Loucy (cell line): ENCODE data around the gene THEM4.

Source experiments
- H2AFZ ChIP-seq: fragments of 200-600 bp; sonication (generic); 2 replicates; pipeline ENCODE4 v1.6.0; 2016; ENCODE audit warnings: antibody characterized with exemption, mild to moderate bottlenecking, low read length, moderate library complexity
- H3F3A ChIP-seq: fragments of 200-600 bp; 2 replicates; pipeline ENCODE4 v1.6.0; 2016; ENCODE audit warnings: antibody characterized with exemption, low read depth, mild to moderate bottlenecking
- H3K27me3 ChIP-seq: fragments of 200-600 bp; sonication (generic); 2 replicates; pipeline ENCODE4 v1.6.1; 2014; ENCODE audit warnings: low read length, mild to moderate bottlenecking; ENCODE audit not compliant: insufficient read depth, poor library complexity, severe bottlenecking
- H3K36me3 ChIP-seq: fragments of 200-600 bp; sonication (generic); 2 replicates; pipeline ENCODE4 v1.6.1; 2016; ENCODE audit warnings: low read length; ENCODE audit not compliant: insufficient read depth
- H3K4me1 ChIP-seq: fragments of 200-600 bp; sonication (generic); 2 replicates; pipeline ENCODE4 v1.5.1; 2014; ENCODE audit warnings: low read length, mild to moderate bottlenecking; ENCODE audit not compliant: insufficient read depth, poor library complexity, severe bottlenecking
- H3K4me2 ChIP-seq: fragments of 200-600 bp; sonication (generic); 2 replicates; pipeline ENCODE4 v1.6.0; 2014; ENCODE audit warnings: antibody characterized with exemption, low read length, low read depth, mild to moderate bottlenecking; ENCODE audit not compliant: poor library complexity, severe bottlenecking
- H3K4me3 ChIP-seq: fragments of 200-600 bp; sonication (generic); 2 replicates; pipeline ENCODE4 v1.5.1; 2014; ENCODE audit warnings: low read length, mild to moderate bottlenecking, mixed read lengths; ENCODE audit not compliant: poor library complexity, severe bottlenecking
- H3K79me2 ChIP-seq: fragments of 200-600 bp; sonication (generic); 2 replicates; pipeline ENCODE4 v1.6.1; 2014; ENCODE audit warnings: low read length; ENCODE audit not compliant: insufficient read depth
- H3K9ac ChIP-seq: fragments of 200-600 bp; sonication (generic); 2 replicates; pipeline ENCODE4 v1.6.0; 2014; ENCODE audit warnings: mild to moderate bottlenecking, low read depth, low read length, moderate library complexity; ENCODE audit not compliant: poor library complexity, severe bottlenecking
- H3K9me2 ChIP-seq: fragments of 200-600 bp; sonication (generic); replicated peaks from 2 replicates; pipeline ENCODE4 v1.6.1; 2016; ENCODE audit warnings: low read depth, low read length, mixed read lengths
- H3K9me3 ChIP-seq: fragments of 200-600 bp; sonication (generic); 2 replicates; pipeline ENCODE4 v1.6.1; 2014; ENCODE audit warnings: mild to moderate bottlenecking, antibody characterized with exemption, low read length, low read depth; ENCODE audit not compliant: insufficient read depth
- H4K20me1 ChIP-seq: fragments of 200-600 bp; sonication (generic); 2 replicates; pipeline ENCODE4 v1.6.0; 2014; ENCODE audit warnings: antibody characterized with exemption, low read length, mild to moderate bottlenecking; ENCODE audit not compliant: insufficient read depth, poor library complexity, severe bottlenecking
- CTCF ChIP-seq: fragments of 200-600 bp; sonication (generic); conservative IDR thresholded peaks from 2 replicates; pipeline ENCODE4 v1.5.1; 2014; ENCODE audit warnings: mild to moderate bottlenecking, antibody characterized with exemption, low read length
- EZH2phosphoT487 ChIP-seq: fragments of 200-600 bp; IDR thresholded peaks from 2 replicates; pipeline ENCODE4 v1.6.1; 2018; ENCODE audit warnings: antibody characterized with exemption, mild to moderate bottlenecking, moderate library complexity, borderline replicate concordance

THEM4 gene

GRCh38 chr1:151828921-151829320, 80.4 kb downstream of the THEM4 start:
- no peaks in the 10 kb centered on the region for H3K79me2 ChIP-seq
- peak overlapping the region; percentile 70 for H3K9ac ChIP-seq
- peaks cover 73% of the 10 kb centered on the region for H3K4me1 ChIP-seq
- H3K9me2 ChIP-seq, result no peaks in the 10 kb centered on the region
- H4K20me1 ChIP-seq, result no peaks in the 10 kb centered on the region
- TF ChIP-seq EZH2phosphoT487, result no peak
- TF ChIP-seq CTCF, result no peak
- no peaks in the 10 kb centered on the region for H3K36me3 ChIP-seq
- H3K27me3 ChIP-seq, result no peaks in the 10 kb centered on the region
- peak overlapping the region; percentile 63 for H3K4me3 ChIP-seq
- peaks cover 9% of the 10 kb centered on the region; the same call in 1 of the 2 replicates for H3F3A ChIP-seq
- H2AFZ ChIP-seq, result no peak overlapping the region
- peak overlapping the region; percentile 77 for H3K4me2 ChIP-seq
- H3K9me3 ChIP-seq, result no peaks in the 10 kb centered on the region

DNA sequence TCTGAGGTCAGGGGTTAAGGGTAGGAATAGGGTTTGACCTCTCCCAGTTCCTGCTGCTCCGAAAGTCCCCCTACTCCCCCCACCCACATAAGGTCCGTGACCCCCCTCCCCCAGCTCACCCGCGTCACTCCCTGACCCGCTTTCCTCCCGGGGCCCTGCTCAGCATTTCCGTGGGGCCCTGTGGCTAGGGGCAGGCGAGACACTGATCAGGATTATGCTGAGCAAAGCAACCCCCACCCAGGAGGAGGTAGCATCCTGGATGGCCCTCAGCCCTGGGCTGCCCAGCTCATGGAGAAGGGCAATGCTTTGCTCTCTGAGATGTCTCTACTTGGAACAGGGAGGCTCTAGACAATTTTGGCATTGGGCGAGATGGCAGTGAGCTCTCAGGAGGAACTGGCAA, 81.5 kb downstream of the THEM4 start:
- peak overlapping the region; percentile 63 for H3K4me3 ChIP-seq

GRCh38 chr1:151825751-151826660, 83.3 kb downstream of the THEM4 start:
- no peak overlapping the region for H2AFZ ChIP-seq
- TF ChIP-seq EZH2phosphoT487 (no peak), CTCF (no peak)

More for the DNA sequence above, 81.5 kb downstream of the THEM4 start:
- Histone ChIP-seq H3K4me1 (peaks cover 70% of the 10 kb centered on the region), H3K9ac (peak overlapping the region; percentile 70), H2AFZ (no peak overlapping the region), H3F3A (peaks cover 9% of the 10 kb centered on the region; the same call in 1 of the 2 replicates), H3K9me3 (no peaks in the 10 kb centered on the region), H3K36me3 (no peaks in the 10 kb centered on the region), H3K4me2 (peak overlapping the region; percentile 77), H3K79me2 (no peaks in the 10 kb centered on the region), H4K20me1 (no peaks in the 10 kb centered on the region), H3K9me2 (no peaks in the 10 kb centered on the region), H3K27me3 (no peaks in the 10 kb centered on the region)
- TF ChIP-seq CTCF, result no peak
- TF ChIP-seq EZH2phosphoT487, result no peak

More at GRCh38 chr1:151825751-151826660, 83.3 kb downstream of the THEM4 start:
- no peak overlapping the region for H3K9ac ChIP-seq
- no peaks in the 10 kb centered on the region for H4K20me1 ChIP-seq
- no peak overlapping the region for H3K4me2 ChIP-seq
- peaks cover 71% of the 10 kb centered on the region for H3K4me1 ChIP-seq
- H3K79me2 ChIP-seq, result no peaks in the 10 kb centered on the region
- H3K27me3 ChIP-seq, result no peaks in the 10 kb centered on the region
- H3K9me2 ChIP-seq, result no peaks in the 10 kb centered on the region
- no peak overlapping the region for H3K4me3 ChIP-seq
- H3K36me3 ChIP-seq, result no peaks in the 10 kb centered on the region
- H3F3A ChIP-seq, result peaks cover 9% of the 10 kb centered on the region; the same call in 1 of the 2 replicates
- H3K9me3 ChIP-seq, result no peaks in the 10 kb centered on the region
